Mammary epithelial cell (primary cell): ENCODE measurements around the gene LSMEM2.

Experiments used
- CTCF ChIP-seq, 2 donors: IDR thresholded peaks in 1 of 2; conservative IDR thresholded peaks in 1 of 2; 2 replicates each; pipeline ENCODE4 v1.5.1; 2011 to 2012; ENCODE audit warnings: inconsistent platforms in 2 of 2, low read length in 2 of 2, mild to moderate bottlenecking in 2 of 2, control low read depth in 1 of 2, low read depth in 1 of 2; ENCODE audit not compliant: insufficient read depth in 1 of 2; ENCODE audit errors: extremely low read depth in 1 of 2
- EZH2 ChIP-seq: IDR thresholded peaks from 2 replicates; pipeline ENCODE4 v1.6.1; 2012; ENCODE audit warnings: low read length, inconsistent platforms, borderline replicate concordance

GRCh38 chr3:50258979-50259378 lies 19.9 kb upstream of the LSMEM2 start:
- no peak for TF ChIP-seq CTCF (conservative IDR thresholded peaks at IDR 0.05 in 1 of 2, IDR thresholded peaks at IDR 0.05 in 1 of 2; ENCODE audit: extremely low read depth in 1 of 2, insufficient read depth in 1 of 2, low read depth in 1 of 2, low read length in 2 of 2)
- no peak for TF ChIP-seq EZH2
